ENCODE measurements around the gene AMPD2.

The AMPD2 gene

DNA sequence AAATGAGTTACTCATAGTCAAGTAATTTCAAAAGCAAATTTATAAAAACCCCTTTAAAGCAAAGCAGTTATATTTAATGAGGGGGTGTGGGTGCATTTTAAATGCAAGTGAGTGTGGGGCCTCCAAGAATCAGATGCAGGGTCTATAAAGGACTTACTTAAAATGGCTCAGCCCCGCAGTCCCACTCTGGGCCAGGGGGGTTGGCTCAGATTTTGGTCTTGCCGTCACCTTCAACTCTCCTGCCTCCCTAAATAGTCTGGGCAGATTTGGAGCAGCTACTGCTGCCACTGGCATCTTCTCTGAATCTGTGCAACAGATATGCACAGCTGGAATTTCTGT is 16.2 kb downstream of the AMPD2 start:
- ATAC-seq (ENCODE audit: low read depth) (no peak), DNase-seq (ENCODE audit: low spot score) (no peak)
- no peak overlapping the region for H3K4me3 ChIP-seq (ENCODE audit: severe bottlenecking)
- no peaks in the 10 kb centered on the region for H3K4me1 ChIP-seq (ENCODE audit: insufficient read depth, poor library complexity, severe bottlenecking)
- H3K27ac ChIP-seq (ENCODE audit: poor library complexity, severe bottlenecking) = no peak overlapping the region
- TF ChIP-seq CTCF (IDR thresholded peaks at IDR 0.05; ENCODE audit: poor library complexity, severe bottlenecking) = no peak
- H3K27me3 ChIP-seq (ENCODE audit: insufficient read depth, poor library complexity, severe bottlenecking) = no peaks in the 10 kb centered on the region
- H3K36me3 ChIP-seq (ENCODE audit: low read depth) = peaks cover 9% of the 10 kb centered on the region
- no peaks in the 10 kb centered on the region for H3K9me3 ChIP-seq (ENCODE audit: severe bottlenecking)

DNA sequence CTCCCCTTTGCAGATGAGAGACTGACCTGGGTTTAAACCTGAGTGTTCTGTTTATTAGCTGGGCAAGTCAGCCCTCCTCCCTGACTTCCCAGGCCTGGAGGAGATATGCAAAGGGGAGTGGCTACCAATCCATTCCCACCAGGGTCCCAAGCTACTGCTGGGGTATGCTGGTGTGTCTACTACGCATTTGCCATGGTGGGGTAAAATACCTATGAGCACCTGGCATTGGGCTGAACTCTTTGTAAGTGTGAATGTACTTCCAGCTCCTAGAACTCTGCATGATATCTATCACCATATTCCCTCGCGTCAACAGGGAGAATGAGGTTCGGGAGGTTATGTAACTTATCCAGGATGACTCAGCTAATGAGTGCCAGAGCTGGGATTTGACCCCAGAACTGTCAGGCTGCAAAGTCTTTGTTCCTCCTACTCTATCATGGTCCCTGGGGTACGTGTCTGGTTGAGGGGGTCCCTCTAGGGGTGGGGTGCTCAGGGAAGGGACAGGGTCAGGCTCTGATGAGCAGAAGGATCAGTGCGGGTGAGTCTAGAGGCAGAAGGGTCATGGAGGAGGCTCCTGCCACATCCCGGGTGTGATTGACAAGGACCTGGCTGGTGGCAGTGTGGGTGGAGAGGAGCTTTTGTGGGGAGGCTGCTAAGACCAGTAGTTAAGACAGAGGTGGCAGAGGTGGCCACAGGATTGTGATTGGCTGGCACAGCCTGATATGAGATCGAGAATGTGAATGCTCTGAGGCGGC is 16.7 kb downstream of the AMPD2 start:
- no peak for ATAC-seq (ENCODE audit: low read depth)
- no peaks in the 10 kb centered on the region for H3K9me3 ChIP-seq (ENCODE audit: severe bottlenecking)
- no peaks in the 10 kb centered on the region for H3K4me1 ChIP-seq (ENCODE audit: insufficient read depth, poor library complexity, severe bottlenecking)
- no peak overlapping the region for H3K27ac ChIP-seq (ENCODE audit: poor library complexity, severe bottlenecking)
- H3K27me3 ChIP-seq (ENCODE audit: insufficient read depth, poor library complexity, severe bottlenecking) = no peaks in the 10 kb centered on the region
- no peak for TF ChIP-seq CTCF (IDR thresholded peaks at IDR 0.05; ENCODE audit: poor library complexity, severe bottlenecking)
- DNase-seq (ENCODE audit: low spot score) = no peak
- H3K36me3 ChIP-seq (ENCODE audit: low read depth) = peaks cover 4% of the 10 kb centered on the region
- no peak overlapping the region for H3K4me3 ChIP-seq (ENCODE audit: severe bottlenecking)

DNA sequence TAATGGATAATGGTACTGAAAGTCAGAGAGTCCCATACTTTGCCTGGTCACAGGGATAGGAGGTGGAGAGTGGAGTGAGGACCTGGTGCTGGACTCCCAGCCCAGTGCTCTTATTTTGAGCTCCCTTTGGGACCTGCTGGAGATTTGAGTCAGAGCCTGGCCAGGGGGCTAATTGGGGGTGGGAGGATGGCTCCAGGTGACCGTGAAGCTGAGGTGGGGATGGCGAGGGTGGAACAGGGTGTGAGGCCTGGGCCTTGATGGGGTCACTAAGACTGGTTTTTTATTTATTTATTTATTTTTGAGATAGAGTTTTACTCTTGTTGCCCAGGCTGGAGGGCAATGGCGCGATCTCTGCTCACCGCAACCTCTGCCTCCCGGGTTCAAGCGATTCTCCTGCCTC is 17.8 kb downstream of the AMPD2 start:
- Histone ChIP-seq H3K4me3 (ENCODE audit: severe bottlenecking) (no peak overlapping the region), H3K4me1 (ENCODE audit: insufficient read depth, poor library complexity, severe bottlenecking) (no peaks in the 10 kb centered on the region), H3K27me3 (ENCODE audit: insufficient read depth, poor library complexity, severe bottlenecking) (no peaks in the 10 kb centered on the region), H3K36me3 (ENCODE audit: low read depth) (no peaks in the 10 kb centered on the region), H3K9me3 (ENCODE audit: severe bottlenecking) (no peaks in the 10 kb centered on the region), H3K27ac (ENCODE audit: poor library complexity, severe bottlenecking) (no peak overlapping the region)
- ATAC-seq (ENCODE audit: low read depth) (no peak), DNase-seq (ENCODE audit: low spot score) (no peak)
- TF ChIP-seq CTCF (IDR thresholded peaks at IDR 0.05; ENCODE audit: poor library complexity, severe bottlenecking) = no peak

DNA sequence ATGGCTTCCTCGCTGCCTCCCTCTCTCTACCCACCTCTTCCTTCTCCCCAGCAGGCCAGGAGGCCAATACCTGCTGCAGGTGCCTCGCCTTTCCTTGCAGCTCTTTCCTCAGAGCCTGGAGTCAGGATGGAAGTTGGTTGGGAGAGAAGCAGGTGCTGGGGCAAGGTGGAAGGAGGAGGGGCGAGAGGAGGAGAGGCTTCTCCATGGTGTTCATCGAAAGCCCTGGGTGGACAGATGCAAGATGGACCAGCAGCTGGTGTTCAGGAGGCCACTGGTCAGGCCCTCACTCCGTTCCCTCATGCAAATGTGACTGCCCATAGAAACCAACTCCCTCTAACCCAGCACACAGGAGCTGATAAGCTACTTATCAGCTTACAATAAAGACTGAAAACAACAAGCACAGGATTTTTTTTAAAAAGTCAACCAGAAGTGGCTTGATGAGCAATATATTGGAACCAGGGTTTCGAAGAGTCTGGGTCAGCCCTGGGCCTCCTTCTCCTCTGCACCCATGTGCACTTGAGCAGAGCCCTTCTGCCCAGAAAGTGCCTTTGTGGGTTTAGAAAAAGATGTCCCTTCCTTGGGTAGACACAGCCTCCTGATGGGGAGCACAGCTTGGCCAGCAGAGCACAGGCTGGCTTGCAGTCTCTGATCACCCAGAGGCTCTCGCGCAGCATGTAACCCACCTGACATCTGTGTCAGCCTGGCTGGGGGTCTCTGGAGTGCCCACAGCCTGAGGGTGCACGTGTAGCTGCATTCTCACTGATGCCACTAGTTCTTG is 19.6 kb downstream of the AMPD2 start:
- TF ChIP-seq CTCF (IDR thresholded peaks at IDR 0.05; ENCODE audit: poor library complexity, severe bottlenecking) = no peak
- H3K36me3 ChIP-seq (ENCODE audit: low read depth) = no peaks in the 10 kb centered on the region
- H3K27ac ChIP-seq (ENCODE audit: poor library complexity, severe bottlenecking) = no peak overlapping the region
- ATAC-seq (ENCODE audit: low read depth) = no peak
- no peak overlapping the region for H3K4me3 ChIP-seq (ENCODE audit: severe bottlenecking)
- no peaks in the 10 kb centered on the region for H3K9me3 ChIP-seq (ENCODE audit: severe bottlenecking)
- DNase-seq (ENCODE audit: low spot score) = no peak
- no peaks in the 10 kb centered on the region for H3K4me1 ChIP-seq (ENCODE audit: insufficient read depth, poor library complexity, severe bottlenecking)
- H3K27me3 ChIP-seq (ENCODE audit: insufficient read depth, poor library complexity, severe bottlenecking) = no peaks in the 10 kb centered on the region

DNA sequence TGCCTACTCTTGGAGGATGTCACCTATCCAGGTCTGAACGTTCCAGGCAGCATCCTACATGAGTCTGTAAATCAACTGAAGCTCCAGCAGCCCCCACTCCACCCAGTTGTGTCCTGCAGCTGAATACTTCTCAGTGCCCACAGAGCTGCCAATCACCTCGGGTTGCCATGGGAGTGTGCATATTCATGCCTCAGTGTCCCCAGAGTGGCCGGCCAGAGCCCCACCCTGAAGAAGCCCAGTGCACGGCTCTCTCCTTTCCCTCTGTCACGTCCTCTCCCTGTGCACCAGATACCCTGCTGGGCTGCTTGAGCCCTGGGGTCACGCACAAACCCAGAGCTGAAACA is 20.2 kb downstream of the AMPD2 start:
- H3K36me3 ChIP-seq (ENCODE audit: low read depth) = no peaks in the 10 kb centered on the region

More for the DNA sequence above, 20.2 kb downstream of the AMPD2 start:
- H3K27ac ChIP-seq (ENCODE audit: poor library complexity, severe bottlenecking) = no peak overlapping the region
- no peak for TF ChIP-seq CTCF (IDR thresholded peaks at IDR 0.05; ENCODE audit: poor library complexity, severe bottlenecking)
- DNase-seq (ENCODE audit: low spot score) (no peak), ATAC-seq (ENCODE audit: low read depth) (no peak; the same call in 2 of the 3 replicates)
- no peak overlapping the region for H3K4me3 ChIP-seq (ENCODE audit: severe bottlenecking)
- no peaks in the 10 kb centered on the region for H3K9me3 ChIP-seq (ENCODE audit: severe bottlenecking)
- no peaks in the 10 kb centered on the region for H3K27me3 ChIP-seq (ENCODE audit: insufficient read depth, poor library complexity, severe bottlenecking)
- no peaks in the 10 kb centered on the region for H3K4me1 ChIP-seq (ENCODE audit: insufficient read depth, poor library complexity, severe bottlenecking)

Data from RWPE2 (cell line).